ENCODE measurements around the gene MEIOC. TPM values are rescaled to one million over a fixed set of nuclear protein-coding genes. Genes with fewer than 3 reads are reported as not detected.

Gene MEIOC
- total RNA-seq, 1 donor from 2014 or later, result not detected

Other genes starting within 250 kb of the MEIOC start
- 16.6 TPM for gene GPATCH8, start 153.1 kb upstream of the MEIOC start, total RNA-seq
- 4.0 TPM for gene FZD2, start 99.0 kb upstream of the MEIOC start, total RNA-seq
- gene CCDC43, start 33.3 kb downstream of the MEIOC start, total RNA-seq, result 28.8 TPM
- 5.7 TPM for gene DBF4B, start 52.2 kb downstream of the MEIOC start, total RNA-seq
- gene ADAM11, start 102.5 kb downstream of the MEIOC start, total RNA-seq, result 7.3 TPM
- gene GJC1, start 173.8 kb downstream of the MEIOC start, total RNA-seq, result 18.8 TPM
- gene HIGD1B, start 191.4 kb downstream of the MEIOC start, total RNA-seq, result 18.3 TPM
- gene EFTUD2, start 243.0 kb downstream of the MEIOC start, total RNA-seq, result 62.0 TPM

Data from left ventricle myocardium inferior (tissue), 1 donor.